ENCODE measurements around the gene NLGN2. TPM values are rescaled to one million over a fixed set of nuclear protein-coding genes. Genes with fewer than 3 reads are reported as not detected.

NLGN2 gene
- total RNA-seq, 2 experiments from 2014 or later, result 7.6 to 8.4 TPM

- H3K27me3 ChIP-seq (ENCODE audit: control insufficient read depth in 1 of 2, insufficient read depth in 2 of 2, low read length in 2 of 2), result peaks cover 46 to 55% of the 10 kb centered on the region in 2 experiments
- H3K9me3 ChIP-seq (ENCODE audit: control insufficient read depth in 1 of 2, insufficient read depth in 1 of 2, low read length in 2 of 2), result peaks cover 0 to 12% of the 10 kb centered on the region in 2 experiments
- no peak overlapping the region for H3K27ac ChIP-seq (ENCODE audit: low read depth in 1 of 2, low read length in 2 of 2)
- ChIA-PET POLR2A (interaction anchor here (0.6 to 9.0 kb wide), 6 partner anchors 16 to 248 kb away, joined by 3 to 156 read pairs (median 4); partner anchors contain the start of genes GABARAP, POLR2A, SLC35G6 and TP53), CTCF (interaction anchor here (1.9 to 4.8 kb wide), 4 partner anchors 40 to 122 kb away, joined by 5 to 61 read pairs (median 36); partner anchors contain the start of genes POLR2A, SENP3 and ZBTB4)
- DNase-seq (no peak), ATAC-seq (ENCODE audit: poor library complexity) (no peak)
- H3K36me3 Mint-ChIP-seq (ENCODE audit: low read depth), result peaks cover 4% of the 10 kb centered on the region
- no peak for TF ChIP-seq CTCF (IDR thresholded peaks at IDR 0.05)
- peak overlapping the region; percentile 43 for H3K27ac Mint-ChIP-seq
- peaks cover 48% of the 10 kb centered on the region for H3K4me1 Mint-ChIP-seq (ENCODE audit: low read depth)
- intact Hi-C loops (cut with DNase I, micrococcal nuclease), result loop anchor here (1.0 to 10.0 kb wide), 7 partner anchors 15 to 392 kb away; partner anchors contain the start of genes CTDNEP1 (in 1 of the 2), EIF5A (in 1 of the 2), ELP5 (in 1 of the 2) and KCTD11 (in 1 of the 2)
- H3K9me3 Mint-ChIP-seq, result no peaks in the 10 kb centered on the region
- H3K4me1 ChIP-seq (ENCODE audit: insufficient read depth, low read length), result peaks cover 60% of the 10 kb centered on the region
- H3K36me3 ChIP-seq (ENCODE audit: insufficient read depth, low read length), result no peaks in the 10 kb centered on the region
- H3K27me3 Mint-ChIP-seq, result peaks cover 52% of the 10 kb centered on the region
- peak overlapping the region; percentile 85 for H3K4me3 Mint-ChIP-seq
- peak overlapping the region; percentile 39 for H3K4me3 ChIP-seq (ENCODE audit: low read length)
Observed at GRCh38 chr17:7438656-7439460, 31.2 kb downstream of the NLGN2 start.

- H3K9me3 ChIP-seq (ENCODE audit: control insufficient read depth in 1 of 2, insufficient read depth in 1 of 2, low read length in 2 of 2), result peaks cover 0 to 12% of the 10 kb centered on the region in 2 experiments
- DNase-seq (peak in 1 of 14 experiments; percentile 27), ATAC-seq (ENCODE audit: poor library complexity) (no peak)
- peaks cover 60% of the 10 kb centered on the region for H3K4me1 ChIP-seq (ENCODE audit: insufficient read depth, low read length)
- Mint-ChIP-seq H3K4me1 (ENCODE audit: low read depth) (peaks cover 50% of the 10 kb centered on the region), H3K36me3 (ENCODE audit: low read depth) (peaks cover 4% of the 10 kb centered on the region), H3K4me3 (peak within 1 kb of the TSS; percentile 88), H3K27me3 (peaks cover 59% of the 10 kb centered on the region), H3K27ac (peak within 1 kb of the TSS; percentile 45), H3K9me3 (no peaks in the 10 kb centered on the region)
- H3K4me3 ChIP-seq (ENCODE audit: low read length), result peak within 1 kb of the TSS; percentile 39
- no peak within 1 kb of the TSS for H3K27ac ChIP-seq (ENCODE audit: low read depth in 1 of 2, low read length in 2 of 2)
- TF ChIP-seq CTCF (IDR thresholded peaks at IDR 0.05), result no peak
- H3K27me3 ChIP-seq (ENCODE audit: control insufficient read depth in 1 of 2, insufficient read depth in 2 of 2, low read length in 2 of 2), result peaks cover 54 to 62% of the 10 kb centered on the region in 2 experiments
- CTCF ChIA-PET, result interaction anchor here (1.9 kb wide), 1 partner anchor 84 kb away, joined by 5 read pairs; no protein-coding TSS in a partner anchor
- no peaks in the 10 kb centered on the region for H3K36me3 ChIP-seq (ENCODE audit: insufficient read depth, low read length)
- POLR2A ChIA-PET, result interaction anchor here (1.0 to 9.0 kb wide), 5 partner anchors 14 to 84 kb away, joined by 3 to 156 read pairs (median 8); partner anchors contain the start of genes POLR2A, SLC35G6 and ZBTB4
- intact Hi-C loops (cut with DNase I, micrococcal nuclease), result loop anchor here (1.0 to 10.0 kb wide), 7 partner anchors 15 to 392 kb away; partner anchors contain the start of genes CTDNEP1 (in 1 of the 2), EIF5A (in 1 of the 2), ELP5 (in 1 of the 2) and KCTD11 (in 1 of the 2)
Observed at GRCh38 chr17:7439462-7440112, 31.9 kb downstream of the NLGN2 start, which contains the start of gene FGF11. Gene FGF11, plus strand, starts transcription at chr17:7439512. Its CDS starts 109 bp downstream, at chr17:7439621.

Data from CD4-positive, alpha-beta T cell (primary cell).